Liver (tissue), 9 donors: ENCODE results near the gene CDK5. TPM values are rescaled to one million over a fixed set of nuclear protein-coding genes. Genes with fewer than 3 reads are reported as not detected.

Source experiments
- DNase-seq: peaks from one replicate; pipeline ENCODE4 v3.0.0-alpha.2; 2017; ENCODE audit warnings: low spot score
- H3K27ac ChIP-seq, 2 donors: one replicate each; pipeline ENCODE4 v1.7.0; 2013; ENCODE audit warnings: inconsistent platforms in 2 of 2, low read length in 2 of 2, control low read depth in 1 of 2, low read depth in 1 of 2, mild to moderate bottlenecking in 1 of 2
- H3K27me3 ChIP-seq, 4 donors: one replicate each; pipeline versions ENCODE4 v1.6.1 to v1.7.0; 2013; ENCODE audit warnings: low read length in 3 of 4, inconsistent platforms in 1 of 4, mild to moderate bottlenecking in 1 of 4, moderate library complexity in 1 of 4; ENCODE audit not compliant: control insufficient read depth in 4 of 4, insufficient read depth in 4 of 4
- H3K36me3 ChIP-seq, 4 donors: one replicate each; pipeline versions ENCODE4 v1.6.1 to v1.7.0; 2013; ENCODE audit warnings: low read length in 3 of 4, mild to moderate bottlenecking in 3 of 4, low read depth in 1 of 4, moderate library complexity in 1 of 4; ENCODE audit not compliant: control insufficient read depth in 4 of 4, insufficient read depth in 3 of 4
- H3K4me1 ChIP-seq, 4 donors: one replicate each; pipeline versions ENCODE4 v1.6.1 to v1.7.0; 2013; ENCODE audit warnings: low read length in 3 of 4, mild to moderate bottlenecking in 3 of 4, moderate library complexity in 1 of 4; ENCODE audit not compliant: control insufficient read depth in 4 of 4, insufficient read depth in 4 of 4
- H3K4me3 ChIP-seq, 3 donors: one replicate each; pipeline versions ENCODE4 v1.6.1 to v1.7.0; 2013; ENCODE audit warnings: low read length in 3 of 3, control low read depth in 1 of 3, low read depth in 1 of 3, mild to moderate bottlenecking in 1 of 3
- H3K9ac ChIP-seq, 2 donors: one replicate each; pipeline ENCODE4 v1.7.0; 2013; ENCODE audit warnings: low read length in 2 of 2, mild to moderate bottlenecking in 2 of 2, moderate library complexity in 2 of 2, control low read depth in 1 of 2, low read depth in 1 of 2
- H3K9me3 ChIP-seq, 4 donors: one replicate each; pipeline versions ENCODE4 v1.6.1 to v1.7.0; 2013; ENCODE audit warnings: low read length in 3 of 4; ENCODE audit not compliant: control insufficient read depth in 4 of 4
- EGR1 ChIP-seq, 2 donors: IDR thresholded peaks; 2 replicates each; pipeline ENCODE4 v1.6.1; 2016 to 2018; ENCODE audit warnings: antibody characterized with exemption in 2 of 2, low read depth in 2 of 2
- FOXA1 ChIP-seq: IDR thresholded peaks from 2 replicates; pipeline ENCODE4 v1.6.1; 2016; ENCODE audit warnings: antibody characterized with exemption
- FOXA2 ChIP-seq: IDR thresholded peaks from 2 replicates; pipeline ENCODE4 v1.6.1; 2016; ENCODE audit warnings: antibody characterized with exemption
- GABPA ChIP-seq, 2 donors: IDR thresholded peaks in 1 of 2; conservative IDR thresholded peaks in 1 of 2; 2 replicates each; pipeline ENCODE4 v1.6.1; 2016; ENCODE audit warnings: antibody characterized with exemption in 2 of 2, mild to moderate bottlenecking in 1 of 2, moderate library complexity in 1 of 2
- HNF4G ChIP-seq: IDR thresholded peaks from 2 replicates; pipeline ENCODE4 v1.6.1; 2016; ENCODE audit warnings: antibody characterized with exemption
- JUND ChIP-seq, 2 donors: IDR thresholded peaks; 2 replicates each; pipeline ENCODE4 v1.6.1; 2016; ENCODE audit warnings: antibody characterized with exemption in 2 of 2
- RAD21 ChIP-seq, 2 donors: IDR thresholded peaks; 2 replicates each; pipeline ENCODE4 v1.6.1; 2016; ENCODE audit warnings: antibody characterized with exemption in 2 of 2, mild to moderate bottlenecking in 2 of 2
- SP1 ChIP-seq: IDR thresholded peaks from 2 replicates; pipeline ENCODE4 v1.6.1; 2018; ENCODE audit warnings: antibody characterized with exemption, mild to moderate bottlenecking
- YY1 ChIP-seq: IDR thresholded peaks from 2 replicates; pipeline ENCODE4 v1.6.1; 2016; ENCODE audit warnings: antibody characterized with exemption, mild to moderate bottlenecking
- ZBTB33 ChIP-seq: IDR thresholded peaks from 2 replicates; pipeline ENCODE4 v1.6.1; 2016; ENCODE audit warnings: antibody characterized with exemption
- WGBS: extraction: QIAGEN DNeasy Blood & Tissue Kit; methylation state at CpG from one replicate; pipeline ENCODE4 v1.1.7; 2013; 5-methylcytosine and 5-hydroxymethylcytosine counted together
- polyA plus RNA-seq, 2 donors: library from polyadenylated mRNA; stranded (reverse) in 1 of 2; unstranded in 1 of 2; fragments of 200-250 nt in 1 of 2; fragments of >200 nt in 1 of 2; fragmentation: Nextera tagmentation in 1 of 2; extraction: Ambion mirVana in 1 of 2; gene quantifications; one replicate each; pipeline versions ENCODE4 v1.2.1 to v1.2.3, GENCODE V29; 2013 to 2015
- total RNA-seq, 2 donors: library from RNA; depleted of rRNA; stranded (reverse); fragments of >200 nt; gene quantifications; one replicate each; pipeline ENCODE4 v1.2.3, GENCODE V29; 2014
- TF ChIP-seq, protein P1 (sequence below): IDR thresholded peaks from 2 replicates; pipeline ENCODE4 v1.6.1; 2016; ENCODE audit warnings: antibody characterized with exemption, mild to moderate bottlenecking
- TF ChIP-seq, protein P2 (sequence below): fragments of 150-350 bp; IDR thresholded peaks from 2 replicates; pipeline ENCODE4 v1.5.1; 2017; ENCODE audit warnings: improper control_type of control experiment, low read depth, low read length; ENCODE audit not compliant: missing input control
- TF ChIP-seq, protein P3 (sequence below): IDR thresholded peaks from 2 replicates; pipeline ENCODE4 v1.6.1; 2016; ENCODE audit warnings: antibody characterized with exemption
- donor health status: healthy.
- donor health status: healthy.
- donor health status: healthy.
- donor health status: healthy.
- donor health status: healthy.

Gene CDK5
- total and polyA plus RNA-seq, 4 donors: 4.0 to 9.0 (median 7.4) TPM

DNA sequence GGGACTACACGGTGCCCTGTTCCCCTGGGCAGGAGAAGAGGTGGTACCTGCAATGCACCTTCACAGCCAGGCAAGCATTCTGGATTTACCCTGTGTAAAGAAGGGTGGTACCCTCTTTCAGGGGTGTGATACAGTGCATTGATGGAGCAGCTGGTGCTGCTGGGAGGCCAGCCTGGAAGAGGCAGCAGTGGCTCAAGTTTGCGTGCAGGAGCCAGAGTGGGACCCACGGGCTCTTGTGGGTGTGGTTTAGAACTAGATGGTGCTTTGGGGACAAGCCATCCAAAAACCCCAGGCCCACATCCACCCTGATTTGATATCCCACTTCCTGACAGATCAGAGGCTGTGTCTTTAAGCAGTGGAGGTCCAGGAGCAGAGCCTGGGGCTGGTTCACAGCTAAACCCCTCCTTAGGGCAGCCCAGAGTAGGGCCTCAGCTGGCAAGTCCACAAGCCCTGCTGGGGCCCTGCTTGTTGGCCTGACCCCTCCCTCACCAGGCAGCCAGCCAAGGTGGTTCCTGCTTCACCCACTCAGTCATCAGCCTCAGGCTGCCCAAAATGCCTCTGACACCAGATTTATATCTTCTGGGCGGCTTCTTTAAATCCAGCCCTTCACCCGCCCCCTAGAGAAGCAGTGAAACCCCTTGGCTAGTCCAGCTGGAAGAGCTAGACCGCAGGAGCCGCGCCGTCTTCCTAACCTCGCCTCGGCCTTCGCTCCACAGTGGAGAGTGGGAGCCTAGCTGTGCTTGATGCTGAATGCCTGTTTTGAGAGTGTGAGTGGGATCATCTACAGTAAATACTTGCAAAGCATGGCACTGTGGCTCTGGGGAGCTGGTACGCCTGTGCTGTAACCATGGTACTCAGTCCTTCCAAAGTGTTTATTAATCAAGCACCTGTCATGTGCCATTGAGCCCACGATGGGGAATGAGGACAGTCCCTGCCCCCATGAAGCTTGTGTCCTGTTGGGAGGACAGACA lies 10.8 kb downstream of the CDK5 start:
- no peak overlapping the region for H3K27ac ChIP-seq
- no peak overlapping the region for H3K9ac ChIP-seq
- peaks cover 0 to 12% (median 0%) of the 10 kb centered on the region in 4 donors for H3K36me3 ChIP-seq
- peaks cover 0 to 2% (median 0%) of the 10 kb centered on the region in 4 donors for H3K4me1 ChIP-seq
- no peaks in the 10 kb centered on the region for H3K9me3 ChIP-seq
- 78% methylated on average over 14 of the region's 14 CpGs for WGBS
- TF ChIP-seq, protein P1, sequence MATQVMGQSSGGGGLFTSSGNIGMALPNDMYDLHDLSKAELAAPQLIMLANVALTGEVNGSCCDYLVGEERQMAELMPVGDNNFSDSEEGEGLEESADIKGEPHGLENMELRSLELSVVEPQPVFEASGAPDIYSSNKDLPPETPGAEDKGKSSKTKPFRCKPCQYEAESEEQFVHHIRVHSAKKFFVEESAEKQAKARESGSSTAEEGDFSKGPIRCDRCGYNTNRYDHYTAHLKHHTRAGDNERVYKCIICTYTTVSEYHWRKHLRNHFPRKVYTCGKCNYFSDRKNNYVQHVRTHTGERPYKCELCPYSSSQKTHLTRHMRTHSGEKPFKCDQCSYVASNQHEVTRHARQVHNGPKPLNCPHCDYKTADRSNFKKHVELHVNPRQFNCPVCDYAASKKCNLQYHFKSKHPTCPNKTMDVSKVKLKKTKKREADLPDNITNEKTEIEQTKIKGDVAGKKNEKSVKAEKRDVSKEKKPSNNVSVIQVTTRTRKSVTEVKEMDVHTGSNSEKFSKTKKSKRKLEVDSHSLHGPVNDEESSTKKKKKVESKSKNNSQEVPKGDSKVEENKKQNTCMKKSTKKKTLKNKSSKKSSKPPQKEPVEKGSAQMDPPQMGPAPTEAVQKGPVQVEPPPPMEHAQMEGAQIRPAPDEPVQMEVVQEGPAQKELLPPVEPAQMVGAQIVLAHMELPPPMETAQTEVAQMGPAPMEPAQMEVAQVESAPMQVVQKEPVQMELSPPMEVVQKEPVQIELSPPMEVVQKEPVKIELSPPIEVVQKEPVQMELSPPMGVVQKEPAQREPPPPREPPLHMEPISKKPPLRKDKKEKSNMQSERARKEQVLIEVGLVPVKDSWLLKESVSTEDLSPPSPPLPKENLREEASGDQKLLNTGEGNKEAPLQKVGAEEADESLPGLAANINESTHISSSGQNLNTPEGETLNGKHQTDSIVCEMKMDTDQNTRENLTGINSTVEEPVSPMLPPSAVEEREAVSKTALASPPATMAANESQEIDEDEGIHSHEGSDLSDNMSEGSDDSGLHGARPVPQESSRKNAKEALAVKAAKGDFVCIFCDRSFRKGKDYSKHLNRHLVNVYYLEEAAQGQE: no peak
- TF ChIP-seq ZBTB33: no peak
- H3K27me3 ChIP-seq: no peaks in the 10 kb centered on the region
- H3K4me3 ChIP-seq: no peak overlapping the region
- no peak for DNase-seq

- Histone ChIP-seq H3K4me1 (peaks cover 0 to 2% (median 0%) of the 10 kb centered on the region in 4 donors), H3K27me3 (no peaks in the 10 kb centered on the region), H3K27ac (no peak overlapping the region), H3K9me3 (no peaks in the 10 kb centered on the region), H3K36me3 (peaks cover 0 to 13% (median 0%) of the 10 kb centered on the region in 4 donors), H3K9ac (no peak overlapping the region), H3K4me3 (no peak overlapping the region)
- no peak for DNase-seq
- TF ChIP-seq FOXA1 (no peak), JUND (IDR thresholded peaks at IDR 0.05) (no peak), SP1 (no peak), RAD21 (IDR thresholded peaks at IDR 0.05) (no peak), FOXA2 (no peak), EGR1 (IDR thresholded peaks at IDR 0.05; ENCODE audit: low read depth in 2 of 2) (no peak), ZBTB33 (no peak), HNF4G (no peak), YY1 (no peak), GABPA (IDR thresholded peaks at IDR 0.05 in 1 of 2, conservative IDR thresholded peaks at IDR 0.05 in 1 of 2) (no peak)
- TF ChIP-seq, protein P2, sequence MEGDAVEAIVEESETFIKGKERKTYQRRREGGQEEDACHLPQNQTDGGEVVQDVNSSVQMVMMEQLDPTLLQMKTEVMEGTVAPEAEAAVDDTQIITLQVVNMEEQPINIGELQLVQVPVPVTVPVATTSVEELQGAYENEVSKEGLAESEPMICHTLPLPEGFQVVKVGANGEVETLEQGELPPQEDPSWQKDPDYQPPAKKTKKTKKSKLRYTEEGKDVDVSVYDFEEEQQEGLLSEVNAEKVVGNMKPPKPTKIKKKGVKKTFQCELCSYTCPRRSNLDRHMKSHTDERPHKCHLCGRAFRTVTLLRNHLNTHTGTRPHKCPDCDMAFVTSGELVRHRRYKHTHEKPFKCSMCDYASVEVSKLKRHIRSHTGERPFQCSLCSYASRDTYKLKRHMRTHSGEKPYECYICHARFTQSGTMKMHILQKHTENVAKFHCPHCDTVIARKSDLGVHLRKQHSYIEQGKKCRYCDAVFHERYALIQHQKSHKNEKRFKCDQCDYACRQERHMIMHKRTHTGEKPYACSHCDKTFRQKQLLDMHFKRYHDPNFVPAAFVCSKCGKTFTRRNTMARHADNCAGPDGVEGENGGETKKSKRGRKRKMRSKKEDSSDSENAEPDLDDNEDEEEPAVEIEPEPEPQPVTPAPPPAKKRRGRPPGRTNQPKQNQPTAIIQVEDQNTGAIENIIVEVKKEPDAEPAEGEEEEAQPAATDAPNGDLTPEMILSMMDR: no peak
- TF ChIP-seq, protein P3, sequence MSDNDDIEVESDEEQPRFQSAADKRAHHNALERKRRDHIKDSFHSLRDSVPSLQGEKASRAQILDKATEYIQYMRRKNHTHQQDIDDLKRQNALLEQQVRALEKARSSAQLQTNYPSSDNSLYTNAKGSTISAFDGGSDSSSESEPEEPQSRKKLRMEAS: no peak
- TF ChIP-seq, protein P1: no peak
- WGBS: 90% methylated on average over 9 of the region's 9 CpGs
Observed at GRCh38 chr7:151045967-151046366, 11.7 kb downstream of the CDK5 start.
